Activated naive CD4-positive, alpha-beta T cell (primary cell): ENCODE measurements around the gene LOX.
"Not testable (repeated sequence)": the region's sequence is repeated elsewhere in the genome, so short reads cannot be mapped to it uniquely, and the experiment has no call there.

Source experiments
- DNase-seq, 4 experiments: peaks; one replicate each; lab custom pipeline; 2025; lab: John Stamatoyannopoulos, UW

LOX gene

GRCh38 chr5:122097391-122097790 lies 19.3 kb upstream of the LOX start:
- DNase-seq: no peak

GRCh38 chr5:122095158-122095557 lies 17.1 kb upstream of the LOX start:
- DNase-seq: no peak

GRCh38 chr5:122094251-122094650 lies 16.2 kb upstream of the LOX start:
- DNase-seq: not testable (repeated sequence)

GRCh38 chr5:122093415-122094180 lies 15.5 kb upstream of the LOX start:
- no peak for DNase-seq

GRCh38 chr5:122091936-122092600 lies 14.0 kb upstream of the LOX start:
- DNase-seq: no peak

GRCh38 chr5:122089096-122090013 lies 11.3 kb upstream of the LOX start:
- no peak for DNase-seq

GRCh38 chr5:122085041-122085440 lies 7.0 kb upstream of the LOX start:
- DNase-seq: no peak

- no peak for DNase-seq
These were observed 5.5 kb upstream of the LOX start for GRCh38 chr5:122083535-122083934.

- no peak for DNase-seq
These were observed 3.5 kb upstream of the LOX start for GRCh38 chr5:122081541-122081940.

- DNase-seq: no peak
These were observed 518 bp downstream of the LOX start for GRCh38 chr5:122077366-122078115.

GRCh38 chr5:122076669-122077365 lies 1.2 kb downstream of the LOX start:
- peak in 1 of 4 experiments; percentile 0 for DNase-seq

- DNase-seq: no peak
These were observed 2.0 kb downstream of the LOX start for GRCh38 chr5:122076050-122076461.

GRCh38 chr5:122073864-122074263 lies 4.2 kb downstream of the LOX start:
- no peak for DNase-seq

GRCh38 chr5:122073018-122073417 lies 5.0 kb downstream of the LOX start:
- no peak for DNase-seq

- no peak for DNase-seq
These were observed 10.7 kb downstream of the LOX start for GRCh38 chr5:122067390-122067789.

GRCh38 chr5:122064992-122065391 lies 13.1 kb downstream of the LOX start:
- no peak for DNase-seq

GRCh38 chr5:122063836-122064235 lies 14.2 kb downstream of the LOX start:
- no peak for DNase-seq

- no peak for DNase-seq
These were observed 15.9 kb downstream of the LOX start for GRCh38 chr5:122062205-122062604.

GRCh38 chr5:122056913-122057312 lies 21.1 kb downstream of the LOX start:
- no peak for DNase-seq

- DNase-seq: no peak
These were observed 23.8 kb downstream of the LOX start for GRCh38 chr5:122054266-122054665.
